GM12878 (cell line): ENCODE results near the gene PTPRM. TPM values are rescaled to one million over a fixed set of nuclear protein-coding genes. Genes with fewer than 3 reads are reported as not detected.

Experiments
- ATAC-seq: fragments of 200-7000 bp; cut with Tn5 transposase; 3 replicates; pipeline ENCODE4 v1.9.1; 2020; ENCODE audit warnings: mild to moderate bottlenecking, moderate library complexity
- BruUV-seq: library from RNA; stranded (reverse); fragments of 400-500 nt; replicated peaks from 2 replicates; lab custom pipeline; 2021; lab: Mats Ljungman, UMichigan
- CTCF ChIA-PET: fragments of 300-600 bp; sonication (Branson Sonifier 250); formaldehyde crosslinking; extraction: SDS; loops from one replicate; lab custom pipeline; 2021; ENCODE audit warnings: inconsistent platforms; lab: Yijun Ruan, JAX
- POLR2A ChIA-PET: fragments of 350-600 bp; formaldehyde crosslinking; extraction: SDS; loops from one replicate; lab custom pipeline; 2021; ENCODE audit warnings: inconsistent platforms; lab: Charles Lee
- RAD21 ChIA-PET: fragments of 300-600 bp; sonication (Branson Sonifier 250); formaldehyde crosslinking; loops from one replicate; lab custom pipeline; 2023; ENCODE audit warnings: antibody characterized with exemption; ENCODE audit not compliant: unreplicated experiment; lab: Charles Lee
- SMC1A ChIA-PET: fragments of 300-600 bp; sonication (Branson Sonifier 250); formaldehyde crosslinking; loops from one replicate; lab custom pipeline; 2023; ENCODE audit not compliant: unreplicated experiment, uncharacterized antibody; lab: Charles Lee
- DNase-seq: peaks from one replicate; pipeline ENCODE4 v3.0.0-alpha.2; 2011; ENCODE audit warnings: low read depth, low spot score
- FAIRE-seq: peaks from 3 replicates; lab custom pipeline; 2011; peaks lifted over from hg19 to GRCh38; lab: Jason Lieb, UNC
- H2AFZ ChIP-seq: 2 replicates; pipeline ENCODE4 v1.6.0; 2011; ENCODE audit warnings: low read depth, low read length, control low read depth; ENCODE audit not compliant: control insufficient read depth
- H3K27ac ChIP-seq: 2 replicates; pipeline ENCODE4 v1.5.1; 2011; ENCODE audit warnings: control low read depth; ENCODE audit not compliant: control insufficient read depth, insufficient read depth
- H3K27me3 ChIP-seq, 2 experiments: replicated peaks in 1 of 2; 2 replicates each; pipeline versions ENCODE4 v1.6.0 to v1.6.1; 2011; ENCODE audit warnings: low read length in 1 of 2; ENCODE audit not compliant: control insufficient read depth in 2 of 2, insufficient read depth in 2 of 2
- H3K36me3 ChIP-seq, 2 experiments: 2 replicates each; pipeline ENCODE4 v1.5.1; 2011; ENCODE audit warnings: low read length in 1 of 2; ENCODE audit not compliant: control insufficient read depth in 2 of 2, insufficient read depth in 2 of 2
- H3K4me1 ChIP-seq: 2 replicates; pipeline ENCODE4 v1.6.1; 2011; ENCODE audit warnings: mild to moderate bottlenecking, low read length, moderate library complexity, mixed read lengths; ENCODE audit not compliant: control insufficient read depth, insufficient read depth
- H3K4me2 ChIP-seq: 2 replicates; pipeline ENCODE4 v1.6.0; 2011; ENCODE audit warnings: control low read depth; ENCODE audit not compliant: control insufficient read depth, insufficient read depth
- H3K4me3 ChIP-seq: fragments of 200-600 bp; sonication (generic); 2 replicates; pipeline ENCODE4 v1.5.1; 2016
- H3K79me2 ChIP-seq: 2 replicates; pipeline ENCODE4 v1.6.0; 2011; ENCODE audit warnings: low read length; ENCODE audit not compliant: control insufficient read depth, insufficient read depth
- H3K9ac ChIP-seq: 2 replicates; pipeline ENCODE4 v1.8.0; 2011; ENCODE audit warnings: low read length, control low read depth, mixed read lengths; ENCODE audit not compliant: control insufficient read depth, insufficient read depth
- H3K9me3 ChIP-seq: replicated peaks from 3 replicates; pipeline ENCODE4 v1.5.1; 2011; ENCODE audit warnings: mild to moderate bottlenecking, low read length; ENCODE audit not compliant: control insufficient read depth, insufficient read depth
- H4K20me1 ChIP-seq: 2 replicates; pipeline ENCODE4 v1.6.0; 2011; ENCODE audit not compliant: control insufficient read depth, insufficient read depth
- FOXM1 ChIP-seq: IDR thresholded peaks from 2 replicates; pipeline ENCODE4 v1.6.1; 2012; ENCODE audit warnings: low read depth, mild to moderate bottlenecking, inconsistent platforms, low read length, moderate library complexity
- KDM1A ChIP-seq: fragments of 200-600 bp; sonication (generic); IDR thresholded peaks from 2 replicates; pipeline ENCODE4 v1.6.1; 2016; ENCODE audit warnings: borderline replicate concordance
- MYB ChIP-seq: fragments of 150-350 bp; IDR thresholded peaks from 2 replicates; pipeline ENCODE4 v1.6.1; 2014; ENCODE audit warnings: mild to moderate bottlenecking, low read depth, low read length, borderline replicate concordance
- NR2C2 ChIP-seq: IDR thresholded peaks from 2 replicates; pipeline ENCODE4 v1.6.1; 2011; ENCODE audit warnings: borderline replicate concordance, low read depth; ENCODE audit not compliant: control insufficient read depth, insufficient read length
- RAD21 ChIP-seq: IDR thresholded peaks from 2 replicates; pipeline ENCODE4 v1.6.1; 2011; ENCODE audit warnings: mild to moderate bottlenecking, low read depth, low read length, moderate library complexity; ENCODE audit not compliant: insufficient read depth
- WRNIP1 ChIP-seq: IDR thresholded peaks from 2 replicates; pipeline ENCODE4 v1.6.1; 2011; ENCODE audit warnings: low read depth, low read length, improper control_type of control experiment, borderline replicate concordance
- YY1 ChIP-seq: IDR thresholded peaks from 2 replicates; pipeline ENCODE4 v1.6.1; 2011; ENCODE audit warnings: low read depth, mild to moderate bottlenecking, low read length
- ZNF274 ChIP-seq: IDR thresholded peaks from one replicate; pipeline ENCODE4 v1.8.0; 2011; ENCODE audit not compliant: insufficient read length, insufficient read depth
- WGBS: methylation state at CpG from one replicate; pipeline ENCODE4 v1.1.6; 2016; ENCODE audit warnings: low lambda C conversion rate; ENCODE audit not compliant: insufficient replicate concordance, insufficient coverage; ENCODE audit errors: missing lambda C conversion rate; 5-methylcytosine and 5-hydroxymethylcytosine counted together
- in situ Hi-C: fragments of 300-500 bp; cut with MboI; formaldehyde crosslinking; loops from 9 replicates; pipeline ENCODE4 v1.14.3; 2018; ENCODE audit warnings: mixed read lengths
- intact Hi-C: fragments of 100-400 bp; cut with micrococcal nuclease; formaldehyde crosslinking; loops from one replicate; pipeline ENCODE4 v1.14.2; 2022; ENCODE audit not compliant: unreplicated experiment
- polyA plus RNA-seq, 11 experiments: library from polyadenylated mRNA; depleted of rRNA in 4 of 11; unstranded in 6 of 11; stranded (reverse) in 5 of 11; fragments of >200 nt; fragmentation: Nextera tagmentation in 4 of 11; fragmentation: Illumina TruSeq in 1 of 11; extraction: Ambion mirVana in 4 of 11; extraction: Trizol in 1 of 11; gene quantifications; 1 replicate in 1 of 11; 2 replicates in 10 of 11; pipeline versions ENCODE4 v1.2.1 to v1.2.3, GENCODE V29; 2011 to 2016; ENCODE audit warnings: inconsistent platforms in 2 of 11, missing spikeins in 2 of 11, low read depth in 1 of 11
- total RNA-seq, 4 experiments: library from RNA; depleted of rRNA in 3 of 4; stranded (reverse); fragments of >200 nt in 3 of 4; fragmentation: Illumina TruSeq in 1 of 4; extraction: Trizol in 1 of 4; gene quantifications; 2 replicates each; pipeline versions ENCODE4 v1.2.1 to v1.2.3, GENCODE V29; 2013 to 2021
- TF ChIP-seq, protein P1 (sequence below): IDR thresholded peaks from 2 replicates; pipeline ENCODE4 v1.6.1; 2011; ENCODE audit warnings: borderline replicate concordance, low read depth, mild to moderate bottlenecking, moderate library complexity, low read length; ENCODE audit not compliant: insufficient read depth, poor library complexity, severe bottlenecking
- TF ChIP-seq, protein P2 (sequence below): fragments of 450-650 bp; IDR thresholded peaks from 2 replicates; pipeline ENCODE4 v1.6.1; 2017; ENCODE audit warnings: mild to moderate bottlenecking, low read depth, inconsistent platforms; ENCODE audit not compliant: poor library complexity, severe bottlenecking
- TF ChIP-seq, protein P3 (sequence below): IDR thresholded peaks from 2 replicates; pipeline ENCODE4 v1.6.1; 2012; ENCODE audit warnings: improper control_type of control experiment, low read depth, low read length; ENCODE audit not compliant: insufficient replicate concordance
- TF ChIP-seq, protein P4 (sequence below): fragments of 150-350 bp; IDR thresholded peaks from 2 replicates; pipeline ENCODE4 v1.6.1; 2014; ENCODE audit warnings: mild to moderate bottlenecking, low read depth, low read length

The PTPRM gene
- total and polyA plus RNA-seq, 10 of the 15 experiments (the other 5 are each of a cell fraction or from before 2014, with no cell fraction given) = 0.07 to 22.6 (median 0.60) TPM

DNA sequence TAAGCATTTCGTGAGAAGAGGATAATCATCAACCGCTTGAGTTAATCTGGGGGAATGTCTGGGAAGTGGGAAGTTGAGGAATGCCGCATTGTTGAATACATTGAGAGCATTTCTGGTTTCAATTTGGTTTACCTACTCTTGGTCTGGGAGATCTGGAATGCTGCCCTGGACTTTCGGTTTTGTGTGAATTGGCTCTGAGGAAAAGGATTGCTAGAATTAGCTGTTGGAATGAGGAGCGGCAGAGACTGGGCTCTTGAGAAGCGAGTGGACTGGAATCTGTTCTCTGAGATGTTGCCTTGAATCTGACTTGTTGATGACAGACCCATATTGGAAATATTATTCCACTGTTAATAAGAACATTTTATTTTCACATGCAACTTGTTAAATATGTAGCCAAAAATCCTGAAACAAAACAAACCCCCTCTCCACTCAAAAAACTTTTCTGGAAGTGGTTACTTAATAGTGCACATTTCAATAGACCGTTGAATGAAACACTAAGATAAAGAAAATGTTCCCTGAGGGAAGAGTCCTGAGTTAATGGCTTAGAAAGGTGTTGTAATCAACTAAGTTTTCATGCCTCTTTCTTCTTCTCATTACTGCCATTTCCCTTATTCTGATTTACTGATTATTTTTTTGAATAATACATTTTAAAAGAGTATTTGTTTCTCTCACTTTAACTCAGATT is 50.8 kb downstream of the PTPRM start:
- in situ Hi-C loops = no loop called here
- SMC1A ChIA-PET = no interaction called here
- FAIRE-seq = no peak
- no peak for TF ChIP-seq KDM1A
- TF ChIP-seq, protein P1, sequence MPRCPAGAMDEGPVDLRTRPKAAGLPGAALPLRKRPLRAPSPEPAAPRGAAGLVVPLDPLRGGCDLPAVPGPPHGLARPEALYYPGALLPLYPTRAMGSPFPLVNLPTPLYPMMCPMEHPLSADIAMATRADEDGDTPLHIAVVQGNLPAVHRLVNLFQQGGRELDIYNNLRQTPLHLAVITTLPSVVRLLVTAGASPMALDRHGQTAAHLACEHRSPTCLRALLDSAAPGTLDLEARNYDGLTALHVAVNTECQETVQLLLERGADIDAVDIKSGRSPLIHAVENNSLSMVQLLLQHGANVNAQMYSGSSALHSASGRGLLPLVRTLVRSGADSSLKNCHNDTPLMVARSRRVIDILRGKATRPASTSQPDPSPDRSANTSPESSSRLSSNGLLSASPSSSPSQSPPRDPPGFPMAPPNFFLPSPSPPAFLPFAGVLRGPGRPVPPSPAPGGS = no peak
- no peak for TF ChIP-seq ZNF274
- TF ChIP-seq, protein P2, sequence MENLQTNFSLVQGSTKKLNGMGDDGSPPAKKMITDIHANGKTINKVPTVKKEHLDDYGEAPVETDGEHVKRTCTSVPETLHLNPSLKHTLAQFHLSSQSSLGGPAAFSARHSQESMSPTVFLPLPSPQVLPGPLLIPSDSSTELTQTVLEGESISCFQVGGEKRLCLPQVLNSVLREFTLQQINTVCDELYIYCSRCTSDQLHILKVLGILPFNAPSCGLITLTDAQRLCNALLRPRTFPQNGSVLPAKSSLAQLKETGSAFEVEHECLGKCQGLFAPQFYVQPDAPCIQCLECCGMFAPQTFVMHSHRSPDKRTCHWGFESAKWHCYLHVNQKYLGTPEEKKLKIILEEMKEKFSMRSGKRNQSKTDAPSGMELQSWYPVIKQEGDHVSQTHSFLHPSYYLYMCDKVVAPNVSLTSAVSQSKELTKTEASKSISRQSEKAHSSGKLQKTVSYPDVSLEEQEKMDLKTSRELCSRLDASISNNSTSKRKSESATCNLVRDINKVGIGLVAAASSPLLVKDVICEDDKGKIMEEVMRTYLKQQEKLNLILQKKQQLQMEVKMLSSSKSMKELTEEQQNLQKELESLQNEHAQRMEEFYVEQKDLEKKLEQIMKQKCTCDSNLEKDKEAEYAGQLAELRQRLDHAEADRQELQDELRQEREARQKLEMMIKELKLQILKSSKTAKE = no peak
- TF ChIP-seq NR2C2 = no peak
- no peak for TF ChIP-seq WRNIP1
- TF ChIP-seq YY1 = no peak
- TF ChIP-seq, protein P3, sequence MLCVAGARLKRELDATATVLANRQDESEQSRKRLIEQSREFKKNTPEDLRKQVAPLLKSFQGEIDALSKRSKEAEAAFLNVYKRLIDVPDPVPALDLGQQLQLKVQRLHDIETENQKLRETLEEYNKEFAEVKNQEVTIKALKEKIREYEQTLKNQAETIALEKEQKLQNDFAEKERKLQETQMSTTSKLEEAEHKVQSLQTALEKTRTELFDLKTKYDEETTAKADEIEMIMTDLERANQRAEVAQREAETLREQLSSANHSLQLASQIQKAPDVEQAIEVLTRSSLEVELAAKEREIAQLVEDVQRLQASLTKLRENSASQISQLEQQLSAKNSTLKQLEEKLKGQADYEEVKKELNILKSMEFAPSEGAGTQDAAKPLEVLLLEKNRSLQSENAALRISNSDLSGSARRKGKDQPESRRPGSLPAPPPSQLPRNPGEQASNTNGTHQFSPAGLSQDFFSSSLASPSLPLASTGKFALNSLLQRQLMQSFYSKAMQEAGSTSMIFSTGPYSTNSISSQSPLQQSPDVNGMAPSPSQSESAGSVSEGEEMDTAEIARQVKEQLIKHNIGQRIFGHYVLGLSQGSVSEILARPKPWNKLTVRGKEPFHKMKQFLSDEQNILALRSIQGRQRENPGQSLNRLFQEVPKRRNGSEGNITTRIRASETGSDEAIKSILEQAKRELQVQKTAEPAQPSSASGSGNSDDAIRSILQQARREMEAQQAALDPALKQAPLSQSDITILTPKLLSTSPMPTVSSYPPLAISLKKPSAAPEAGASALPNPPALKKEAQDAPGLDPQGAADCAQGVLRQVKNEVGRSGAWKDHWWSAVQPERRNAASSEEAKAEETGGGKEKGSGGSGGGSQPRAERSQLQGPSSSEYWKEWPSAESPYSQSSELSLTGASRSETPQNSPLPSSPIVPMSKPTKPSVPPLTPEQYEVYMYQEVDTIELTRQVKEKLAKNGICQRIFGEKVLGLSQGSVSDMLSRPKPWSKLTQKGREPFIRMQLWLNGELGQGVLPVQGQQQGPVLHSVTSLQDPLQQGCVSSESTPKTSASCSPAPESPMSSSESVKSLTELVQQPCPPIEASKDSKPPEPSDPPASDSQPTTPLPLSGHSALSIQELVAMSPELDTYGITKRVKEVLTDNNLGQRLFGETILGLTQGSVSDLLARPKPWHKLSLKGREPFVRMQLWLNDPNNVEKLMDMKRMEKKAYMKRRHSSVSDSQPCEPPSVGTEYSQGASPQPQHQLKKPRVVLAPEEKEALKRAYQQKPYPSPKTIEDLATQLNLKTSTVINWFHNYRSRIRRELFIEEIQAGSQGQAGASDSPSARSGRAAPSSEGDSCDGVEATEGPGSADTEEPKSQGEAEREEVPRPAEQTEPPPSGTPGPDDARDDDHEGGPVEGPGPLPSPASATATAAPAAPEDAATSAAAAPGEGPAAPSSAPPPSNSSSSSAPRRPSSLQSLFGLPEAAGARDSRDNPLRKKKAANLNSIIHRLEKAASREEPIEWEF = no peak
- TF ChIP-seq FOXM1 = no peak
- TF ChIP-seq, protein P4, sequence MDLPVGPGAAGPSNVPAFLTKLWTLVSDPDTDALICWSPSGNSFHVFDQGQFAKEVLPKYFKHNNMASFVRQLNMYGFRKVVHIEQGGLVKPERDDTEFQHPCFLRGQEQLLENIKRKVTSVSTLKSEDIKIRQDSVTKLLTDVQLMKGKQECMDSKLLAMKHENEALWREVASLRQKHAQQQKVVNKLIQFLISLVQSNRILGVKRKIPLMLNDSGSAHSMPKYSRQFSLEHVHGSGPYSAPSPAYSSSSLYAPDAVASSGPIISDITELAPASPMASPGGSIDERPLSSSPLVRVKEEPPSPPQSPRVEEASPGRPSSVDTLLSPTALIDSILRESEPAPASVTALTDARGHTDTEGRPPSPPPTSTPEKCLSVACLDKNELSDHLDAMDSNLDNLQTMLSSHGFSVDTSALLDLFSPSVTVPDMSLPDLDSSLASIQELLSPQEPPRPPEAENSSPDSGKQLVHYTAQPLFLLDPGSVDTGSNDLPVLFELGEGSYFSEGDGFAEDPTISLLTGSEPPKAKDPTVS = no peak
- TF ChIP-seq MYB = no peak
- no peak for TF ChIP-seq RAD21

More for the DNA sequence above, 50.8 kb downstream of the PTPRM start:
- Histone ChIP-seq H2AFZ (no peak overlapping the region), H4K20me1 (no peaks in the 10 kb centered on the region), H3K79me2 (no peaks in the 10 kb centered on the region), H3K9me3 (no peaks in the 10 kb centered on the region), H3K36me3 (no peaks in the 10 kb centered on the region), H3K27me3 (no peaks in the 10 kb centered on the region), H3K4me2 (no peak overlapping the region), H3K4me1 (no peaks in the 10 kb centered on the region), H3K27ac (no peak overlapping the region), H3K9ac (no peak overlapping the region), H3K4me3 (no peak overlapping the region)
- ATAC-seq (no peak), DNase-seq (no peak)
- intact Hi-C loops = no loop called here
- POLR2A ChIA-PET = no interaction called here
- CTCF ChIA-PET = no interaction called here
- no TSS peak for BruUV-seq
- RAD21 ChIA-PET = no interaction called here
- WGBS = 31% methylated on average over 7 of the region's 7 CpGs
